Activated naive CD4-positive, alpha-beta T cell treated with anti-CD3 and anti-CD28 coated beads, Interleukin-2, amount 50 U/mL, for 16 hours (primary cell): ENCODE data around the gene GLUL.
"Not testable (repeated sequence)": the region's sequence is repeated elsewhere in the genome, so short reads cannot be mapped to it uniquely, and the experiment has no call there.

ENCODE experiments used
- DNase-seq: peaks from one replicate; pipeline ENCODE4 v3.0.0-alpha.2; 2020

Gene GLUL

DNA sequence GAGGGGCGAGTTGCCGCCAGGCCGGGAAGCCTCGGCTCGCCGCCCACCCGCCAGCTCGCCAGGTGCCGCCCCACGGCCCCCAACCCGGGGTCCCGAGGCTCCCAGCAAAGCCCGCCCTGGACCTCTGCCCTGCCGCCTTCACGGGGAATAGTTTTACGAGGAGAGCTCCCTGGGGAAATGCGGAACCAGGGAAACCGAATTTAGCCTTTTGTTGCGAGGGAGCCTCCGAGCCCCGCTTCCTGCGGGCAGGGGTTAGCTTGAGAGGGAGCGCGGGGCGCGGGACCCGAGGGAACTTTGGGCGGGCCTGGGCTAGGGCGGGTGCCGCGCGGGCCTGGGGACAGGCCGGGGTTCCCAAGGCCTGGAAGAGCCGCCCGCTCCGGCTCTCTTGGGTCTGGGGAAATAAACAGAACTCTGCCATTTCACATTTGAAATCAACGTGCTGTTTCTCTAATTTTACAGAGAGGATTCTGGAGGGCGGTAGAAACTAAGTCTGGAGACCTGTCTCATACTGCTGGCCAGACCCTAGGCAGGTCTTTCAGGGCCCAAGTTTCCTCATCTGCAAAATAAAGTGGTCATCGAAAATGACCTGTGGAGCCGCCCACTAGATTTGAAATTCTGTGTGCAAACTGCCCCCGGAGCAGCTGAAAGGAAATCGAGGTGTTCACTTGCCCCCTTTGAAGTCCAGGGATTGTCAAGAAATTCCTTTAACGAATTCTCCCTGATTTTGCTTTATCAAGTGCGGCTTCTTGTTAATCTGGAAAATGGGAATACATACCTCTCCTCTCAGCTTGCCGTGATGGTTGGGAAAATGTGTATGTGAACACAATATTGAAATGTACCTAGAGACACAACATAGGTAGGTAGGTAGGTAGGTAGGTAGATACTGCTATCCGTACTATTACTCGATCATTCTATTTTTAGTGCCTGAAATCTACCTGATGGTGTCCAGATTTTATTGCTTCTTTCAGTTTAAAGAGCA is 749 bp upstream of the GLUL start:
- DNase-seq: peak; percentile 28

DNA sequence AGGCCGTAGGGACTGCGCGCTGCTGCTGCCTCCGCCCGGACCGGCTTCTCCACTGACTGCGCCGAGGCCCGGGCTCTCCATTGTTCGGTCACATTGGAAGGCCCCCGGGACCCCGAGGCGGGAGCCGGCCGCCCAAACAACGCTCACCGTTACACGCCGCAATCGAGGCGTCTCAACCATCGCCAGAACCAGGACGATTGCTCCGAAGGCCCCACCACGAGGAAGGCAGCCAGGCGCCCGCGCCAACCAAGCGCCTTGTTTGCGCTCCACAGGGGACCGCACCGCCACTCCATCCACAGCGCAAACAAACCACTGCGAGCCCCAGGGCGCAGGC is 595 bp downstream of the GLUL start:
- DNase-seq: peak; percentile 48

DNA sequence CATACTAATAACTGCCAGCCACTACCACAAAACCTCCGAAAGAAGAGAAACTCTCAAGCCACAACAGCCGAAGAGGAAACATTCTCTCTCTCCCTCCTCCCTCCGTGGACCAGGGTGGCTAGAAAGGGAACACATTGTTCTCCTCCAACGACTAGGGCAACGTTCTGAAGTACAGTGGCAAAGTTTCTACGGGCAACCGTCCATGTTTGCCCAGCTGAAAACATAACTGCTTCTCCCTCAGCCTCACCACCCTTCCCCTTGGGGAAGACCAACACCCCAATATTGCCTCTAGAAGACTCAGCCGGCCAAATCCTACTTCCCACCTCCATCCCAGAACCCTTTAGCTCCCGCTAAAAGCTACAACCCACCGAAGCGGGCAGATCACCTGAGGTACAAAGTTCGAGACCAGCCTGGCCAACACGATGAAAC is 2.0 kb downstream of the GLUL start:
- no peak for DNase-seq

DNA sequence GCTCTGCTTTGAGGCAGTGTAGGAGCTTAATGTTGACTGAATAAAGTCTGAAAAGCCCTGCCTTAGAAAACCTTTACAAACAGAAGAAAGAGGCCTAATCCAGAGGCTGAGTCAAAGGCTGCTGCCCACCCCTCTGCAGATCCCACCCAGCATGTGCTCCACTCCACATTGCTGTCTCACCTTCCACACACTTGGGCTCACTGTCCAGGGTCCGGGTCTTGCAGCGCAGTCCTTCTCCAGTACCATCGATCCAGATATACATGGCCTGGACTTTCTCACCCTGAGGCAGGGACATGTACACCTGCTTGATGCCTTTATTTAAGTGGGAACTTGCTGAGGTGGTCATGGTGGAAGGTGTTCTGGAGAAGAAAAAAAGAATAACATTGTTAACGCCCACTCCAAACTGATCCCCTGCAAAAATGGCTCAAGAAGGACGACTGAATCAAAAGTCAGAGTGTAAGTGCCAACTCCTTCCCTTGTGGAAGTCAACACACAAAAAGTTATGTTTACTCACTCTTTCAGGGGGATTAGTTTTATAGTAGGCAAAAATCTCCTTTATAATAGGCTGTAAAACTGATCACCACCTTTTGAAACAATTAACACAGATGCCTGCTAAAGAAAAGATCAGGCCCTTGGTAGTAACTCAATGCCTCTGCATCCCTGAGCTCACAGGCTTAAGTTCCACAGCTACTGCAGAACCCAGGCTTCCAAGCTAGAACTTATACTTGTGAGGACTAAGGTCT is 3.0 kb downstream of the GLUL start:
- DNase-seq: no peak

DNA sequence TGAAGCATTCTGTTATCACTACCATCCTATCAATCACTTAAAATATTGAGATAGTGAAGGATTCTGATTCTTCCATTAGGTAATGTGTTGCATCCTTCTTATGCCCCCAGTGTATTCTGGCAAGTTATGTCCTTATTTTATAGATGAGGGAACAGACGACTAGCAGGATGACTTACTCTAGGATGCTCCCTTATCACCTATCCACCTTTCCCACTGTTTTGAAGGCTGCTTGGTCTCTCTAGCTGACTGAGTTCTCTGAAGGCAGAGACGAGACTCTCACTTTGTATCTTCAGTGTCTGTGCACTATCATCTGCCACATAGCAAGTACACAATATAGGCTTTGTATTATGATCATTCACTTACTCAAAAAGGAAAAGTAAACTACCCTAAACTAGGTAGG is 4.0 kb downstream of the GLUL start:
- DNase-seq: no peak

DNA sequence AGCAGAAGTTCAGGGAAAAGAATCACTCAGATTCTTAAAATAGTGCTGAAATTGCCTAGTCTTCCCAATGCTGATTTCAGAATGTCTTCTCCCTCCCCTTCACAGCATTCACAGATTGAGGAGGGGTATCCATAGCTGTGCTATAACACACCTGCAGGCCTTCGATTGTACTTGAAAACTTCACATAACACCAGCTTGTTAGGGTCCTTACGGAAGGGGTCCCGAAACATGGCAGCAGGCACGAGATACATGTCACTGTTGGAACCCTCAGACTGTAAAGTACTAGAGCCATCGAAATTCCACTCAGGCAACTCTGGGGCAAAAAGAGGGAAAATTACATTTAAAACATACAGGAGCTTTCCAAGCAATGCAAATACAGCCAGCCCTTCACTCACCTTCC is 4.6 kb downstream of the GLUL start:
- no peak for DNase-seq

DNA sequence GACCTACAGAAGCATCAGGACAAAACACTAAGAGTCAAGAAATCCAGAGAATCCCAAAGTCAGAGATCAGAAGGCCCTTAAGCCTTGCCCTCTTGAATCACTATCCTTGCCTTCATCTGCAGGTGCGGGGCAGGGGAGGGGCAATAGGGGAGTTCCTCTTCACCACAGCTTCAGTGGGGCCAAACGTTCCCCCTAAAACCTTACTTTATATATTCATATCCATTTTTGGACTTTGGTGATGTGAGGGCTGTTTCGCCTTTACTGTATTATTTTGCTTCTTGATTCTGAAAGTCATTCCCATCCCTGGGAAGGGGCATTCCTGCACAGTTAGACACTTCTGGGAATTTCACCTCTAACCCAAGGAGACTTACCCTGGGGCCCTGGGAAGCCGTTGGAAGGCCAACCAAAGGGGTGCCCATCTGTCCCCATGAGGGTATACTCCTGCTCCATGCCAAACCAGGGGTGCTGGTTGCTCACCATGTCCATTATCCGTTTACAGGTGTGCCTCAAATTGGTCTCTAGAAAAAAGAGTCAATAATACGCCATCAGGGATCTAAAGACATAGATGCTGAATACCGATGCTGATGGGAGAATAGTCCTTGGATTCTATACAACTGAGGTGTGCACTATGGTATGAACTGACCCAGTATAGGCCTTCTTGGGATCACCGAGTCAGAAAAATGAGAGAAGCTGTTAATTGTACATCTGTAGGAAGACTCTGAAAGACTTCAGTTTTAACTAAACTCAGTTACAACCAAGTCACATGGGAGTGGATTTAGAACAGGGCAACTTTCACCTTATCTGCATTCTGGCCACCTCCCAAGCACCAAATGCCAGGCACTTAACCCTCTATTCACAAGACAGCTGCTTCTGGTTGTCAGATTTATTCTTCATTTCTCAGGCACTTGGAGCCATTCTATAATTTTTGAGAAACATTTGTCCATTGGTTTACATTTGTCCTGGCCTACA is 5.4 kb downstream of the GLUL start:
- DNase-seq: no peak

DNA sequence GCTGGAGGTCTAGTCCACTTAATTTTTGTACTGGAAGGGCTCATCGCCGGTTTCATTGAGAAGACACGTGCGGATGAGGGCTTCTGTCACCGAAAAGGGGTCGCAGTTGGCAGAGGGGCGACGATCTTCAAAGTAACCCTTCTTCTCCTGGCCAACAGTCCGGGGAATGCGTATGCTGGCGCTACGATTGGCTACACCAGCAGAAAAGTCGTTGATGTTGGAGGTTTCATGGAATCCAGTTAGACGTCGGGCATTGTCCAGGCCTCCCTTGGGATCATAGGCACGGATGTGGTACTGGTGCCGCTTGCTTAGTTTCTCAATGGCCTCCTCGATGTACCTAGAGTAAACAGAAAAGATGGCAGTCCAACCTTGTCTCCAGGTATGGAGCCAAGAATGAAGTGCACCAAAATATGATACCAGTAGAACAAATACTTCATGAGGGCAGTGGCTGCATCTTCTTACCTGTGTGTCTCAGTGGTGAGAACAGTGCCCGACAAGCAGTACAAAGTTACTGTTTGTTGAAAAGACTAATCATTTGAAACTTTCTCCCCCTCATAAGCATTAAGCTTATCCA is 7.1 kb downstream of the GLUL start:
- DNase-seq: no peak

DNA sequence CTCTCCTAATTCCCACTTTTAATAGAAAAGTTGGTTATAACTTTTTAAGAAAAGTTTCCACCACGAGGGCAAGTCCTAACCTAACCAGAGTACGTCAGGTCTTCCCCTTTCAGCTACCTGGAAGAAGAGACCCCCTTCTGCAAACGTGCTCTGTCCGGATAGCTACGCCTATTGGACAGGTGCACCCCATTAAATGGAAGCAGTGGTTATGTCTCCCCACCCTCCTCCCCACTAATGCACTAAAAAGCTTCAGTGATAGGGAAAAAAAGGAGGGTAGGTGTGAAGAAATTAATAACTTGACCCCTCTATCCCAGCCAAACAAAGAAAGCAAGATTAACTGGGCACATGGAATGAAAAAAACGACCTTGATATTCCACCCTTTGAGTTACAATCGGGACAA is 7.7 kb downstream of the GLUL start:
- no peak for DNase-seq

DNA sequence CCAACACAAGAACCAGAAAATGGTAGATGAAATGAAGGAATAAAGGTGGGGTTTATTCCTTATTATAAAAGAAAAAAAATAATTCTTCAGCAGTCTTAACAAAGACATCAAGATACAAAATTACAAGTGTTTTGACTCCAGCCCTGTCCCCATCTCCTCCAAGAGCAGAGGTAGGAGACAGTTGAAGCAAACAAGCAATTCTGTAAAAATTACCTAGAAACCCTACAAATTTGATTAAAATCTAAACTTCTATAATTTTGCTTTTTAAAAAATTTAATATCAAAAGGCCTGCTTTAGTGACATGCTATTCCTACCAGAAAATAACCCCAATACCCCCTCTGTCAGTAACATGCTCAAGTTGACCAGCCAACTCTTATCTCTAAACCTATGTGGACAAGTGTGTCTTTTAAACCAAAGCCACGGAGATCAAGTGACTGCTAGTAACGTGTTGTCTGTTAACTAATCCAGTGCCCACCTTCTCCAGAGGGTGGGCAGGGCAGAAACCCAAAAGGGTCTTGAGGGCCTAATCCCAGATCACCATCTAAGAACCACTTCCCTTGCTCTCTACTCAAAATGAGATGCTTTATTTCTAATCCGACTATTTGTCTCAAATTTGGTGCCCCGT is 8.4 kb downstream of the GLUL start:
- DNase-seq: no peak

DNA sequence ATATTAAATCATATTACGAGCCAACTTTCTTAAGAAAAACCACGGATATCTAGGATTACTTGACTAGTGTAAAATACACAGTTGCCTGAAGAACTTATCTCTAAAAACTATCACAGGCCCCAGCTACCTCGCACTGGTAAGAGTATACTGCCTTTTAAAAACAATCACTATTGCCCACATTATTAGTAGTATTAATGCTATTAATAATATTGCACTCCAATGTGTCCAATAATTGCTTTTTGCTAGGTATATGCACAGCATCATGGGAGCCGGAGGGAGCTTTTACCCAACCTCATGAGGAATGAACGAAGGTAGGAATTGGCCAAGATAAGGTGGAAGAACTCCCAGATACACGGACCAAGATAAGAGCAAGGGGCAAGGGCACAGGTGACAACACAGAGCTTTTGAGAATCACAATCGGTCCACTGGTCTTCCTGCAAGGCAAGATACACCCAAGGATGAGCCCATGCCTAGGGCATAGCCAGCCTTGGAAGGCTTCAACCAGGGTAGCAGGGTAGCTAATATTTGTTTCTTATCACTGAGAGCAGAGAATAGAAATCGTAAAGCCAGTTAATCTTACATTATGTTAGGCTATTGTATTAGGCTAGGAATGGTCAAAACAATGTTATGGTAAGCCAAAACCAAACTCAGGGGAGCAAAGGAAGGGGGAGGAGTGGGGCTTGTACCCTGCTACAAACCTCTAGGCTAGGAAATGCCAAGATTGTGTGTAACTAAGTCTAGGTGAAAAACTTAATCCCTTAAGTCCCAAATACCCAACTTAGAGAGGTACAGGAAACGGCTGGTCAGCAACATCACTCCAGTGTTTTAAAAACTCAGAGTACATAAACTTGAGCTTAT is 9.4 kb downstream of the GLUL start:
- no peak for DNase-seq

DNA sequence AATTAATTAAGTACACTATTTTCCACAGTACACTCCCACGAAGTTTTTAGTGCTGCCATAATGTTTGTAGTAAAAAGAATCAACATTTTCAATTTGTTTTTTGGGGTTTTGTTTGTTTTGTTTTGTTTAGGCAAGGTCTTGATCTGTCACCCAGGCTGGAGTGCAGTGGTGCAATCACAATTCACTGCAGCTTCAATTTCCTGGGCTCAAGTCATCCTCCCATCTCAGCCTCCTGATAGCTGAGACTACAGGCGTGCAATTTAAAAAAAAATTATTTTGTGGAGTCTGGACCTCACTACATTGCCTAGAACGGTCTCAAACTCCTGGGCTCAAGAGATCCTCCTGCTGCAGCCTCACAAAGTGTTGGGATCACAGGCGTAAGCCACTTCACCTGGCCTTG is 11.4 kb downstream of the GLUL start:
- no peak for DNase-seq

DNA sequence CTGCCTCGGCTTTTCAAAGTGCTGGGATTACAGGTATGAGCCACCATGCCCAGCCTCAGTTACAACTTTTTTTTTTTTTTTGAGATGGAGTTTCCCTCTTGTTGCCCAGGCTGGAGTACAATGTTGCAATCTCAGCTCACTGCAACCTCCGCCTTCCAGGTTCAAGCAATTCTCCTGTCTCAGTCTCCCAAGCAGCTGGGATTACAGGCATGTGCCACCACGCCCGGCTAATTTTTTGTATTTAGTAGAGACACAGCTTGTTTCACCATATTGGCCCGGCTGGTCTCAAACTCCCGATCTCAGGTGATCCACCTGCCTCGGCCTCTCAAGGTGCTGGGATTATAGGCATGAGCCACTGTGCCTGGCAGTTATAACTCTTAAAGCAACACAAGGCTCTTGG is 11.8 kb downstream of the GLUL start:
- not testable (repeated sequence) for DNase-seq

DNA sequence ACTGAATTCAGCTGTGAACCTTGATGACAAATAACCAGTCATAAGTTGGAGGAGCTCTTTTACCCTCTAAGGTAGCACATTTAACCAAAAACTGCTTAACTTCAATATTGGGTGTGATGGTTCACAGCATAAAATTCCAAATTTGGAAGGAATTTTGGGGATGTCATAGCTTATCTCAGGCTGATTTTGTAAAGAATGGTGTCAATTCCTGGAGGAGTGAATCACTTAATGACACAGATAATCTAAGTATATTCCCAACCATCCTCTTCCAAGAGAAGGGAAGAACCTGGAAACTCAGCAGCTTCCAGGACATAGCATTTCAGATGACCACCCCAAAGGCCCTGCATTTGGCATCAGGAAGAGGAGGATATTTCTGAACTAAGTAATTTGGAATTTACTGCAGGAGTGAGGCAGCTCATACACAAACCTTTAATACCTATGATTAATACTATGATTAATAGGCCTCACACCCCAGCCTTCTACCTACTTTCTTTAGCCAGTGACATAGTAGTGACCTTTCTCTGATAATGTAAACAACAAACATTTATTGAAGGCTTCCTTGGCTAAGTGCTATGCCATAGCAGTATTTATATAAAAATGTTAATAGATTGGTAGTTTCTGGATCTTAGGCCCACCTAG is 14.5 kb downstream of the GLUL start:
- no peak for DNase-seq

DNA sequence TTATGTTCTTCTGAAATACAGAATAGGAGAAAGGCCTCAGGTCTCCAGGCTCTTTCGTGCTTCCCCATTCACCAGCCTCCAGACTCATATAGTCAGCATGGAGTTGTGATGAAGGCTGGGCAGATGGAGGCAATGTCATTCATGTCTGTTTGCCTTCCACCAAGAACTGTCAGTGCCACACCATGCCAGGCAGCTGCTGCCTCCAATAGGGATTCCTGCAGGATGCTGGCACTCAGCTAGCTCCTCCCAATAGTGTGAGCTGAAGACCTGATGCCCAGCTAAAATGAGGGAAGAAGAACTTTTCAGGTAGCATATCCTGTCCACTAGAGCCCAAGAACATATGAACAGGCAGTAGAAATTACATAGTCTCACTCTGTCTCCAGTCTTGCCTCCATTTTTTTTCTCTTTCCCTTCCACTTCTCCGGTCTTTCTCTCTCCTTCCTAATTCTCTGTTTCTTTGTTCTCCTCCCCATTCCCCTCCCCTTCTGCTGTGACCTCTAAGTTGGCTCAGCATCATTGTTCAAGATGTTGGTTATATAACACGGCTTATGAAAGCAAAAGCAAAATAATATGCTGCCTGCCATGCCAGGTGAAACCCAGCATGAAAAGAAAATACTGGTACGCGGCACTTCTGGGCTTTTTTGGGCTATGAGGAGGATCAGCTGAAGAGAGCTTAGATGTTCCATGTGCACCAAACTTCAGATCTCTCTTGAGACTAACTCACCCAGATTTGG is 17.3 kb downstream of the GLUL start:
- no peak for DNase-seq

DNA sequence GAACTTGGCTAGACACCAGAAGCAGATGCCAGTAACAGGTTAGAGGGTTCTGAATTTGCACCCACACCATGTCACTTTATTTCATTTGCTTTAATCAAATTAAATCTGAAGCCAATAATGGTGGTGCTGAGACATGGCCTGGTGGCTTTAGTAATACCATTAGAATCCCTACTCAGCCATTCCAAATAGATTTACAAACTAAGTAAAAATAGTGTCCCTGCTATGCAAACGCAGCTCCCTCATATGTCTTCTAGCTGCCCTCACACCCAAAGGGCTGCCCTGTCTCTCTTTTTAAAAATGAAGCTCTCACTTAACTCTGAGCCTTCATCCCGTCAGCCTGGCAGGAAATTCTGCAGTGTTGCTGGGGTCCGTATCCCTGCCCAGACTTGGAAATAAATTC is 21.1 kb downstream of the GLUL start:
- DNase-seq: no peak

DNA sequence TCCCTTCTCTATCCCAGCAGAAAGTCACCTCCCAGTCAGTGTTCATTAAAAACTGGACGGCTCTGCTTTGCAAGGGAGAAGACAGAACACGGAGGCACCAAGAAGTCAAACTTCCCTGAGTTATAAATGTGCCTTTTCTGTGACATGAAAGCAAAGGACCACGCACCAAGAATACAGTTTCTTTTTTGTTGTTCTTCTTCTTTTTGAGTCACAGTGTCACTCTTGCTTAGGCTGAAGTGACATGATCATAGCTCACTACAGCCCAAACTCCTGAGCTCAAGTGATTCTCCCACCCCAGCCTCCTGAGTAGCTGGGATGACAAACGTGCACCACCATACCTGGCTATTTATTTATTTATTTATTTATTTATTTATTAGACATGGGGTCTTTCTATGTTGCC is 22.7 kb downstream of the GLUL start:
- no peak for DNase-seq

DNA sequence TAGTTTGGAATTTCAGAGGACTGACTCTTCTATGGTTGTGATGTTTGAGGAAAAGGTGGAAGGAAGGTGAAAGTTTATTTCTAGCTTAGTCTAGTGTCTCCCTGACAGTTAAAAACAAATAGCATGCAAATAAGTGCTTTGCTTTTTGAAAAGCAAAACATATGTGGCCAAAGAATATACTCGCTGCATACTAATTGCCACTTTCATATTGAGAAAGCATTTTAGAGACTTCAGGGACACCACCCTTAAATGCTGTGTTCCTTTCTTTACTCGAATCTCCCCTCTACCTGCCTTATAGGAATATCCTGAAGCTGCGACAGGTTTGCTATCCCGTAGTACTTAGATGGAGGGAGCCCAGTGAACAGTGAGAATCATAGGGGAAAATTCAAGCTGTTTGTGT is 23.2 kb downstream of the GLUL start:
- DNase-seq: no peak

DNA sequence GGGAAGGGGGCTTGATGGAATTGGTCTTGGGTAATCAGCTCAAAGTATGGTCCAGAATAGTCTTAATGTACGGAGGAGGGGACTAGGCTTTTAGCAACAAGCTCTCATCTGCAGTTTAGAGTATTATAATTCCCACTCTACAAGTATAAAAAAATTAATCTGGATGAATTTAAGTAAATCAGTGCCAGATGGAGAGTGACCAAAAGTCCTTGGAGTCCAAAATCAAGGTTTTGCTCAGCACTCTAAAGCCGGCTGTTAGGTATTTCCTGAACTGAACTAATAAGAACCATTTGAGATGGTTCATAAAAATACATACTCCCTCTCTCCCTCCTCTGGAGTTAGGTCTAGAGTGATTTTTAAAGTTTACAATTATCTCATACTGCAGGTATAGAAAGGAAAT is 23.7 kb downstream of the GLUL start:
- DNase-seq: no peak

DNA sequence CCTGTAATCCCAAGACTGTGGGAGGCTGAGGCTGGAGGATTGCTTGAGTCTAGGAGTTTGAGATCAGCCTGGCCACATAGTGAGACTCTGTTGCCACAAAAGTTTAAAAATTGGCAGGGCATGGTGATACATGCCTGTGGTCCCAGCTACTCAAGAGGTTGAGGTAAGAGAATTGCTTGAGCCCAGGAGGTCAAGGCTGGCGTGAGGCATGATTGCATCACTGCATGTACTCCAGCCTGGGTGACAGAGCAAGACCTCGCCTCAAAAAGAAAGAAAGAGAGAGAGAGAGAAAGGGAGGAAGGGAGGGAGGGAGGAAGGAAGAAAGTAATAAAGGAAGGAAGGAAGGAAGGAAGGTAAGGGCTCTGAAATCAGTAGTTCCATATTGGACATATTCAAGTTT is 25.0 kb downstream of the GLUL start:
- no peak for DNase-seq
